Activated naive CD8-positive, alpha-beta T cell (primary cell): Measurements from ENCODE around the gene DCD.

ENCODE experiments used
- H3K27ac Mint-ChIP-seq: one replicate; pipeline ENCODE4 v1.8.0; 2021; ENCODE audit warnings: mixed read lengths
- H3K27me3 Mint-ChIP-seq: one replicate; pipeline ENCODE4 v1.8.0; 2021; ENCODE audit warnings: mixed read lengths
- H3K36me3 Mint-ChIP-seq: one replicate; pipeline ENCODE4 v1.8.0; 2021; ENCODE audit warnings: mixed read lengths
- H3K4me1 Mint-ChIP-seq: one replicate; pipeline ENCODE4 v1.8.0; 2021; ENCODE audit warnings: low read depth, mixed read lengths
- H3K4me3 Mint-ChIP-seq: one replicate; pipeline ENCODE4 v1.8.0; 2021; ENCODE audit warnings: mild to moderate bottlenecking, mixed read lengths
- H3K9me3 Mint-ChIP-seq: one replicate; pipeline ENCODE4 v1.8.0; 2021; ENCODE audit warnings: low read depth, mixed read lengths

DCD gene

DNA sequence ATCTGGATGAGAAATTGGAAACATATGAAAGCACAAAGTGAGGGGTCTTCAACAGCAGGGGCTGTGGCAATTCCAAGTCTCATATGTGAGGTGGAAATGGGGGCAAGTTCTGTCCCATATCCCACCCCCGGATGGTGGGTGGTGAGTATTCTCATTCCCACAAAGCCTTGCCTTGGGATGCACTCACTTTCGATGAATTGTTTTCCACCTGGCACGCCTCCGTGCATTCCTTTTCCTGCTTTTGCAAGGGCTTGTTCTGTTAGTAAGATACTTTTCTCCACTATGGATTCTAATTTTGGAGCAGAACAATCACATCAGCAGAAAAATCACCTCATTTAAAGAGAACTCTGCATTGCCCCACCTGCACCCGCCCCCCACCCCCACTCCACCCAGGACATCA is 16.6 kb downstream of the DCD start:
- Mint-ChIP-seq H3K27me3 (peaks cover 23% of the 10 kb centered on the region), H3K36me3 (peaks cover 8% of the 10 kb centered on the region), H3K4me3 (no peak overlapping the region), H3K27ac (no peak overlapping the region), H3K4me1 (no peaks in the 10 kb centered on the region), H3K9me3 (peaks cover 13% of the 10 kb centered on the region)

DNA sequence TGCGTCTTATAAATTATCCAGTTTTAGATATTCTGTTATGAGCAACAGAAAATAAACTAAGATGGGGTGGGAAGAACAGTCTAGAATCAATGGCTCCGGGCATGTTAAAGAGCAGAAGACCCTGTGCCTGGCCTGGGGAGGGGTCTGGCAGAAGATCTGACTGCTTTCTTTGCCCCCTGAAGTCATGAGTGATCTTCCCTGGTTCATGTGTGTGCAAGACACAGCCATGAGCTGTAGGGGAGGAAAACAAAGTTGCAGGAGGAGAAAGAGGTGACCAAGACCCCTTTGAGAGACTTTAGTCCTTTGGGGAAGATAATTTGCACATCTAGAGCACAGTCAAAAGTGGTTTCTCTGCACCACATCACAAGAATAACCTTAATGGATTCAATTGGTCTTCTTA is 18.2 kb downstream of the DCD start:
- Mint-ChIP-seq H3K9me3 (peaks cover 13% of the 10 kb centered on the region), H3K4me3 (no peak overlapping the region), H3K27ac (no peak overlapping the region), H3K36me3 (peaks cover 8% of the 10 kb centered on the region), H3K4me1 (no peaks in the 10 kb centered on the region), H3K27me3 (peaks cover 35% of the 10 kb centered on the region)

- Mint-ChIP-seq H3K4me3 (no peak overlapping the region), H3K27me3 (peaks cover 43% of the 10 kb centered on the region), H3K4me1 (no peaks in the 10 kb centered on the region), H3K36me3 (peaks cover 8% of the 10 kb centered on the region), H3K27ac (no peak overlapping the region), H3K9me3 (peaks cover 13% of the 10 kb centered on the region)
Measured at GRCh38 chr12:54628186-54628846, 19.8 kb downstream of the DCD start.

- H3K27me3 Mint-ChIP-seq: peaks cover 50% of the 10 kb centered on the region
- H3K9me3 Mint-ChIP-seq: peaks cover 13% of the 10 kb centered on the region
- H3K36me3 Mint-ChIP-seq: peaks cover 8% of the 10 kb centered on the region
- H3K4me3 Mint-ChIP-seq: no peak overlapping the region
- no peaks in the 10 kb centered on the region for H3K4me1 Mint-ChIP-seq
- H3K27ac Mint-ChIP-seq: no peak overlapping the region
Measured at GRCh38 chr12:54627304-54627703, 20.9 kb downstream of the DCD start.

DNA sequence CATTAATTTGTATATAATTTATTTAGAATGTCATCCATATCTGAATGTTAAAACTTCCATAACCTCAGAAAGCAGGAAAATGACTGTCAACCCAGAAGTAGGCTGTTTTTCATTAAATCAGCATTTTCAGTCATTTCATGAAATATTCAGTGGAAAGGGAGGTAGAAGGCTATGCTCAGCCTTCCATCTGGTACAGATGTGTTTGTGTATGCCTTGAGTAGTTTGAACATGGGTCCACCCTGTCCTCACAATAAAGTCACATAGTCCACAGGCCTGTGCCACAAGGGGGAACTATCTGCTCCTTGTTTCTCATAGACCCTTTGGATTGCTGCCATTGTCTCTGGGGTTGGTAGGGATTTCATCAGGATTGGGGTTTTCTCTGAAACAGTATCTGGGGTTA is 22.6 kb downstream of the DCD start:
- H3K4me1 Mint-ChIP-seq: no peaks in the 10 kb centered on the region
- H3K27me3 Mint-ChIP-seq: peaks cover 61% of the 10 kb centered on the region
- no peak overlapping the region for H3K27ac Mint-ChIP-seq
- no peak overlapping the region for H3K4me3 Mint-ChIP-seq
- peaks cover 8% of the 10 kb centered on the region for H3K36me3 Mint-ChIP-seq
- H3K9me3 Mint-ChIP-seq: peaks cover 13% of the 10 kb centered on the region

DNA sequence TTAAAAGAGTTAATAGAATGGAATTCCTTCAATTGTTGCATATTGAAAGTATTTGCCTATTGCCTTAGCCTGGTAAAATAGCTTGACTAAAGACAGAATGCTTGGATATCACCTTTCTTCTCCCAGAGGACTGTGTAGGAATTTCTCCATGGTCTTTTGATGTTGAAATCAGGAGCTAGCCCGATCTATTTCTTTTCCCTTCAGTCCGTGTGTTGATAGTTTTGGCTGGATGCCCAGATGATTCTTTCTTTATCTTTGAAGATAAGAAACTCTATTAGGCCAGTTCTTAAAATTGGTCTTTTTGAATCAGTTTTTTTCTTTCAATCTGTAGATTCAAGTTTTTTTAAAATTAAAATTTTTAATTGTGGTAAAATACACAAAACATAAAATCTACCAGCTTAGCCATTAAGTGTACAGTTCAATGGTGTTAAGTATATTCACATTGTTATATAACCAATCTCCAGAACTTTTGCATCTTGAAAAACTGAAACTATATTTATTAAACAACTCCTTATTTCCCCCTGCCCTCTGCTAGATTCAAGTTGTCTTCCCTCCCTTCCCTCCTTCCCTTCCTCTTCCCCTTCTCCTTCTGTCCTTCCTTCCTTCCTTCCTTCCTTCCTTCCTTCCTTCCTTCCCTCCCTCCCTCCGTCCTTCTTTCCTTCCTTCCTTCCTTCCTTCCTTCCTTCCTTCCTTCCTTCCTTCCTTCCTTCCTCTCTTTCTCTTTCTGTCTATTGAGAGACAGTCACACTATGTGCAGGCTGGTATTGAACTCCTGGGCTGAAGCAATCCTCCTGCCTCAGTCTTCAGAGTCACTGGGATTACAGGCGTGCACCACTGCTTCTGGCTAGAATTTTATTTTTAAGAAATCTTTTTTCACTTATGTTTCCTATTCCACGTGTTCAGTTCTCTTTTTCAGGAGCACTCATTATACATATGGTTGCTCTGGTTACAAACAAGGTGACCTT is 23.6 kb downstream of the DCD start:
- H3K36me3 Mint-ChIP-seq: peaks cover 8% of the 10 kb centered on the region
- H3K9me3 Mint-ChIP-seq: peaks cover 13% of the 10 kb centered on the region
- H3K27ac Mint-ChIP-seq: no peak overlapping the region
- no peaks in the 10 kb centered on the region for H3K4me1 Mint-ChIP-seq
- no peak overlapping the region for H3K4me3 Mint-ChIP-seq
- peaks cover 55% of the 10 kb centered on the region for H3K27me3 Mint-ChIP-seq

- H3K36me3 Mint-ChIP-seq: peaks cover 4% of the 10 kb centered on the region
- H3K27me3 Mint-ChIP-seq: peaks cover 46% of the 10 kb centered on the region
- no peaks in the 10 kb centered on the region for H3K4me1 Mint-ChIP-seq
- no peak overlapping the region for H3K4me3 Mint-ChIP-seq
- no peak overlapping the region for H3K27ac Mint-ChIP-seq
- peaks cover 7% of the 10 kb centered on the region for H3K9me3 Mint-ChIP-seq
Measured at GRCh38 chr12:54622463-54623183, 25.5 kb downstream of the DCD start.

GRCh38 chr12:54616933-54617680 is 31.1 kb downstream of the DCD start:
- no peaks in the 10 kb centered on the region for H3K9me3 Mint-ChIP-seq
- H3K36me3 Mint-ChIP-seq: no peaks in the 10 kb centered on the region
- peaks cover 4% of the 10 kb centered on the region for H3K4me1 Mint-ChIP-seq
- no peak overlapping the region for H3K4me3 Mint-ChIP-seq
- H3K27ac Mint-ChIP-seq: no peak overlapping the region
- peaks cover 25% of the 10 kb centered on the region for H3K27me3 Mint-ChIP-seq

GRCh38 chr12:54612225-54612750 is 35.9 kb downstream of the DCD start:
- Mint-ChIP-seq H3K4me3 (no peak overlapping the region), H3K9me3 (no peaks in the 10 kb centered on the region), H3K4me1 (peaks cover 4% of the 10 kb centered on the region), H3K27me3 (peaks cover 14% of the 10 kb centered on the region), H3K36me3 (no peaks in the 10 kb centered on the region), H3K27ac (no peak overlapping the region)

DNA sequence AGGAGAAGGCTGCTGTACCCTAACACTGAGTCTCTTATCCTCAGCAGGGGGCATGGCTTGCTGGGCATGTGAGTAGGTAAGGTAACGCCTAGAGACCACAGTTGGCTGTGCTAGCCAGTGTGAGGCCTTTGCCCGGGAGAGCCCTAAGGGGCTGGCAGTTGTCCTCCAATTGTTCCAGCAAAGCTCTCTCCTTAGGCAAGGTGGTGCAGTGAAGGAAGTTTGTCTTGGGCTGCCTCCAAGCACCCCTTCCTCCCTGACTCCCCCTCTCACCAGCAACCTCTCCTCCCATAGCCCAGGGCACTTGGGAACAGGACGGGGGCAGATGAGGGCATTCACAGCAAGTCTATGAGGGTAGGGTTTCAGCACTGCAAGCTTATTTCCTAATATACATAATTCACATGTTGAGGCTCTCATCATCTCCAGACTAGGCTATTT is 36.4 kb downstream of the DCD start:
- Mint-ChIP-seq H3K4me1 (no peaks in the 10 kb centered on the region), H3K9me3 (no peaks in the 10 kb centered on the region), H3K36me3 (no peaks in the 10 kb centered on the region), H3K27me3 (peaks cover 10% of the 10 kb centered on the region), H3K27ac (no peak overlapping the region), H3K4me3 (no peak overlapping the region)

GRCh38 chr12:54608769-54609168 is 39.4 kb downstream of the DCD start:
- Mint-ChIP-seq H3K36me3 (no peaks in the 10 kb centered on the region), H3K4me3 (no peak overlapping the region), H3K27ac (no peak overlapping the region), H3K4me1 (no peaks in the 10 kb centered on the region), H3K9me3 (no peaks in the 10 kb centered on the region), H3K27me3 (peaks cover 5% of the 10 kb centered on the region)

GRCh38 chr12:54608156-54608555 is 40.0 kb downstream of the DCD start:
- H3K4me3 Mint-ChIP-seq: no peak overlapping the region
- no peaks in the 10 kb centered on the region for H3K36me3 Mint-ChIP-seq
- no peak overlapping the region for H3K27ac Mint-ChIP-seq
- H3K4me1 Mint-ChIP-seq: peaks cover 2% of the 10 kb centered on the region
- no peaks in the 10 kb centered on the region for H3K9me3 Mint-ChIP-seq
- H3K27me3 Mint-ChIP-seq: peaks cover 5% of the 10 kb centered on the region

DNA sequence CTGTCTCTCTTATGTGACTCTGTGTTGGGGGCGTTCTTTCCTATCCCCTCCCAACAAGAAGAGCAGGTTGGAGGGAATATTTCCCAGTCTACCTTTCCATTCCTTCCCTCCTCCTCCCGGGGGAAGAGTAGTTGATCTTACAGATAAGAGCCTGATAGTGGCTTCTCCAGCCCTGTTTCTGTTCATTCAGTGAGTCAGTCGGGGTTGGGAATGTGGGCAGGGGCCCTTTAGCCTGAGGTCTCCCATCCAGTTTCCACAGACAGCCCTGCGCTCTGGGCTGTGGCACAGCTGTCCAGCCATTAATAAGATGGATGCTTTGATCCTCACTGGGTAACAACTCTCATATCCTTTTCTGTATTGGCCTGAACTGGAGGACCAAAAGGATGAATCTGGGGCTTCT is 41.6 kb downstream of the DCD start:
- H3K4me1 Mint-ChIP-seq: peaks cover 6% of the 10 kb centered on the region
- H3K27me3 Mint-ChIP-seq: no peaks in the 10 kb centered on the region
- H3K27ac Mint-ChIP-seq: no peak overlapping the region
- no peaks in the 10 kb centered on the region for H3K9me3 Mint-ChIP-seq
- H3K36me3 Mint-ChIP-seq: no peaks in the 10 kb centered on the region
- H3K4me3 Mint-ChIP-seq: no peak overlapping the region
